Right lobe of liver (tissue), 6 donors: Measurements from ENCODE around the gene CLSTN3. TPM values are rescaled to one million over a fixed set of nuclear protein-coding genes. Genes with fewer than 3 reads are reported as not detected.
A peak's percentile ranks its signal among the peaks of the same experiment; 100 is the strongest.

Source experiments
- ATAC-seq, 4 donors: fragments of 200-7000 bp; cut with Tn5 transposase; one replicate each; pipeline ENCODE4 v1.9.1; 2020; ENCODE audit warnings: mild to moderate bottlenecking in 4 of 4, moderate library complexity in 4 of 4
- DNase-seq, 3 donors: peaks; one replicate each; pipeline ENCODE4 v3.0.0-alpha.2; 2020
- H3K27ac ChIP-seq, 3 donors: fragments of 200-600 bp; one replicate each; pipeline ENCODE4 v1.8.0; 2022
- H3K27me3 ChIP-seq, 2 donors: fragments of 200-600 bp; one replicate each; pipeline ENCODE4 v1.8.0; 2022
- H3K36me3 ChIP-seq, 4 donors: fragments of 200-600 bp; sonication (generic) in 1 of 4; one replicate each; pipeline versions ENCODE4 v1.5.1 to v1.8.0; 2017 to 2022; ENCODE audit warnings: control low read depth in 1 of 4
- H3K4me1 ChIP-seq, 4 donors: fragments of 200-600 bp; sonication (generic) in 1 of 4; one replicate each; pipeline versions ENCODE4 v1.5.1 to v1.8.0; 2017 to 2022; ENCODE audit warnings: control low read depth in 1 of 4
- H3K4me3 ChIP-seq, 3 donors: fragments of 200-600 bp; one replicate each; pipeline ENCODE4 v1.8.0; 2022
- H3K9me3 ChIP-seq, 4 donors: fragments of 200-600 bp; sonication (generic) in 1 of 4; one replicate each; pipeline versions ENCODE4 v1.5.1 to v1.8.0; 2017 to 2022; ENCODE audit warnings: control low read depth in 1 of 4
- CTCF ChIP-seq, 4 donors: fragments of 200-600 bp in 3 of 4; fragments of 450-650 bp in 1 of 4; IDR thresholded peaks; one replicate each; pipeline versions ENCODE4 v1.5.1 to v1.8.0; 2016 to 2022; ENCODE audit warnings: antibody characterized with exemption in 4 of 4, mild to moderate bottlenecking in 2 of 4
- POLR2A ChIP-seq: fragments of 450-650 bp; IDR thresholded peaks from one replicate; pipeline ENCODE4 v1.6.1; 2017; ENCODE audit warnings: antibody characterized with exemption, mild to moderate bottlenecking
- whole genome bisulfite sequencing: methylation state at CpG from one replicate; pipeline ENCODE4 v1.1.6; 2018; ENCODE audit warnings: low coverage, low lambda C conversion rate; ENCODE audit not compliant: insufficient coverage; ENCODE audit errors: missing lambda C conversion rate; 5-methylcytosine and 5-hydroxymethylcytosine counted together
- intact Hi-C, 2 donors: fragments of 100-400 bp; cut with DNase I; formaldehyde crosslinking; loops; one replicate each; pipeline versions ENCODE4 v1.11.2 to v1.14.1; 2022
- small RNA-seq, 2 experiments: library from RNA; depleted of rRNA; stranded (forward); fragments of <200 nt; gene quantifications; one replicate each; pipeline ENCODE3, GENCODE V24; 2016
- total RNA-seq, 6 experiments: library from RNA; depleted of rRNA in 2 of 6; stranded (reverse); fragments of >200 nt in 2 of 6; fragmentation: NEBNext Ultra II Directional in 3 of 6; extraction: Animal tissue kit (Norgen Biotek cat#: 25700) in 3 of 6; gene quantifications; one replicate each; pipeline versions ENCODE4 v1.1.0 to v1.2.4, GENCODE V29; 2016 to 2023
- donor health status: DM: no; HTN: yes; CAD: no.
- donor health status: DM: no; HTN: no; CAD: no.
- donor health status: DM: no; HTN: no; CAD: no.
- donor health status: DM: no; HTN: yes; CAD: no.
- donor health status: DM: no; HTN: yes; CAD: no.

Gene CLSTN3
- total RNA-seq, 6 experiments from 2014 or later, result 38.9 to 55.2 (median 43.1) TPM

GRCh38 chr12:7207866-7208625, 77.9 kb downstream of the CLSTN3 start:
- H3K36me3 ChIP-seq, result peaks cover 0 to 40% (median 14%) of the 10 kb centered on the region in 4 donors
- DNase-seq, result peak; percentile 52 to 81 (median 75)
- TF ChIP-seq CTCF (IDR thresholded peaks at IDR 0.05) (no peak), POLR2A (no peak)
- H3K27me3 ChIP-seq, result no peaks in the 10 kb centered on the region
- 70% methylated on average over 5 of the region's 10 CpGs for WGBS
- H3K27ac ChIP-seq, result peak overlapping the region in 1 of 3 donors; percentile 24
- no peak overlapping the region for H3K4me3 ChIP-seq
- peak; percentile 81 to 92 (median 85) for ATAC-seq
- H3K4me1 ChIP-seq, result no peaks in the 10 kb centered on the region
- H3K9me3 ChIP-seq, result no peaks in the 10 kb centered on the region
- intact Hi-C loops, result no loop called here

Small RNA genes lying within 50 kb of the gene (small RNA-seq; reads per million reads assigned to genes)
- gene RNU6-485P, result 0 reads per million in 2 experiments

Other genes starting within 250 kb of the CLSTN3 start
- gene LRRC23, start 225.5 kb upstream of the CLSTN3 start, total RNA-seq, result 1 to 10 TPM in 5 of 6 experiments, under 1 TPM in 1; 0.93 to 4.3 (median 2.6) TPM
- 1 to 10 TPM; 1.1 to 9.3 (median 2.0) TPM for gene ENO2, start 215.8 kb upstream of the CLSTN3 start, total RNA-seq
- gene ATN1, start 202.4 kb upstream of the CLSTN3 start, total RNA-seq, result 10 to 100 TPM in 5 of 6 experiments, 1 to 10 TPM in 1; 9.2 to 24.1 (median 16.8) TPM
- not detected for gene RNU7-1, start 186.6 kb upstream of the CLSTN3 start, total RNA-seq
- gene C12orf57, start 186.3 kb upstream of the CLSTN3 start, total RNA-seq, result 100 to 1,000 TPM in 2 of 6 experiments, 10 to 100 TPM in 4; 47.6 to 189 (median 70.5) TPM
- gene PTPN6, start 179.0 kb upstream of the CLSTN3 start, total RNA-seq, result 10 to 100 TPM; 12.1 to 30.6 (median 19.4) TPM
- 100 to 1,000 TPM in 4 of 6 experiments, 10 to 100 TPM in 2; 95.5 to 215 (median 122) TPM for gene PHB2, start 159.7 kb upstream of the CLSTN3 start, total RNA-seq
- gene EMG1, start 159.5 kb upstream of the CLSTN3 start, total RNA-seq, result 10 to 100 TPM; 13.2 to 28.1 (median 18.9) TPM
- gene LPCAT3, start 111.9 kb upstream of the CLSTN3 start, total RNA-seq, result 100 to 1,000 TPM in 1 of 6 experiments, 10 to 100 TPM in 5; 50.6 to 115 (median 77.5) TPM
- gene C1S, start 69.7 kb upstream of the CLSTN3 start, total RNA-seq, result 1,000 to 10,000 TPM in 5 of 6 experiments, 100 to 1,000 TPM in 1; 993 to 2,993 (median 1,796) TPM
- gene C1R, start 37.9 kb upstream of the CLSTN3 start, total RNA-seq, result 1,000 to 10,000 TPM; 1,157 to 2,557 (median 1,950) TPM
- gene C1RL, start 21.2 kb upstream of the CLSTN3 start, total RNA-seq, result 100 to 1,000 TPM; 202 to 236 (median 216) TPM
- gene RBP5, start 1.5 kb upstream of the CLSTN3 start, total RNA-seq, result 100 to 1,000 TPM in 3 of 6 experiments, 10 to 100 TPM in 3; 44.1 to 239 (median 98.2) TPM
- gene PEX5, start 59.3 kb downstream of the CLSTN3 start, total RNA-seq, result 10 to 100 TPM; 28.7 to 43.9 (median 36.2) TPM
- not detected for gene ACSM4, start 173.7 kb downstream of the CLSTN3 start, total RNA-seq